Upper lobe of left lung (tissue), 6 donors: ENCODE results near the gene TRNP1. TPM values are rescaled to one million over a fixed set of nuclear protein-coding genes. Genes with fewer than 3 reads are reported as not detected.

ENCODE experiments used
- ATAC-seq, 2 donors: fragments of 200-7000 bp; cut with Tn5 transposase; one replicate each; pipeline ENCODE4 v1.9.1; 2022; ENCODE audit warnings: mild to moderate bottlenecking in 2 of 2, moderate library complexity in 2 of 2; ENCODE audit not compliant: low FRiP score in 2 of 2
- DNase-seq, 2 donors: peaks; one replicate each; pipeline ENCODE4 v3.0.0-alpha.2; 2019 to 2020
- H3K27ac ChIP-seq, 4 donors: fragments of 200-600 bp; sonication (generic); one replicate each; pipeline ENCODE4 v1.5.1; 2016 to 2019
- H3K27me3 ChIP-seq, 4 donors: fragments of 200-600 bp; sonication (generic); one replicate each; pipeline ENCODE4 v1.5.1; 2017 to 2019
- H3K36me3 ChIP-seq, 4 donors: fragments of 200-600 bp; sonication (generic); one replicate each; pipeline ENCODE4 v1.5.1; 2016 to 2019
- H3K4me1 ChIP-seq, 4 donors: fragments of 200-600 bp; sonication (generic); one replicate each; pipeline ENCODE4 v1.5.1; 2018 to 2019
- H3K4me3 ChIP-seq, 4 donors: fragments of 200-600 bp; sonication (generic); one replicate each; pipeline ENCODE4 v1.5.1; 2017 to 2019; ENCODE audit warnings: mild to moderate bottlenecking in 2 of 4, moderate library complexity in 1 of 4
- H3K9me3 ChIP-seq, 4 donors: fragments of 200-600 bp; sonication (generic); one replicate each; pipeline ENCODE4 v1.5.1; 2018 to 2019
- EP300 ChIP-seq, 4 donors: sonication (generic); formaldehyde crosslinking; IDR thresholded peaks; one replicate each; pipeline ENCODE4 v1.5.1; 2017; ENCODE audit warnings: antibody characterized with exemption in 4 of 4, control low read depth in 2 of 4
- POLR2A ChIP-seq, 4 donors: fragments of 450-650 bp; IDR thresholded peaks; one replicate each; pipeline ENCODE4 v1.5.1; 2016 to 2017; ENCODE audit warnings: antibody characterized with exemption in 4 of 4, mild to moderate bottlenecking in 2 of 4
- POLR2AphosphoS5 ChIP-seq, 2 donors: sonication (generic); formaldehyde crosslinking; IDR thresholded peaks; one replicate each; pipeline ENCODE4 v1.5.1; 2017; ENCODE audit warnings: antibody characterized with exemption in 2 of 2
- WGBS, 2 donors: methylation state at CpG; one replicate each; pipeline ENCODE4 v1.1.5; 2017 to 2018; 5-methylcytosine and 5-hydroxymethylcytosine counted together
- total RNA-seq, 6 donors: library from RNA; depleted of rRNA in 4 of 6; stranded (reverse); fragments of >200 nt in 4 of 6; gene quantifications; one replicate each; pipeline versions ENCODE4 v1.1.0 to v1.2.1, GENCODE V29; 2016 to 2021
- TF ChIP-seq, protein P1 (sequence below), 6 experiments: fragments of 450-650 bp in 4 of 6; fragments of 200-600 bp in 2 of 6; sonication (generic) in 2 of 6; IDR thresholded peaks; one replicate each; pipeline ENCODE4 v1.5.1; 2016 to 2019; ENCODE audit warnings: antibody characterized with exemption in 6 of 6
- donor health status: DM: no; HTN: no; CAD: no; lungs with moderate emphysema.
- donor health status: DM: no; HTN: yes; CAD: no; lungs with severe emphysema.

TRNP1 gene
- total RNA-seq, 6 donors from 2014 or later, result 9.1 to 38.0 (median 26.0) TPM

DNA sequence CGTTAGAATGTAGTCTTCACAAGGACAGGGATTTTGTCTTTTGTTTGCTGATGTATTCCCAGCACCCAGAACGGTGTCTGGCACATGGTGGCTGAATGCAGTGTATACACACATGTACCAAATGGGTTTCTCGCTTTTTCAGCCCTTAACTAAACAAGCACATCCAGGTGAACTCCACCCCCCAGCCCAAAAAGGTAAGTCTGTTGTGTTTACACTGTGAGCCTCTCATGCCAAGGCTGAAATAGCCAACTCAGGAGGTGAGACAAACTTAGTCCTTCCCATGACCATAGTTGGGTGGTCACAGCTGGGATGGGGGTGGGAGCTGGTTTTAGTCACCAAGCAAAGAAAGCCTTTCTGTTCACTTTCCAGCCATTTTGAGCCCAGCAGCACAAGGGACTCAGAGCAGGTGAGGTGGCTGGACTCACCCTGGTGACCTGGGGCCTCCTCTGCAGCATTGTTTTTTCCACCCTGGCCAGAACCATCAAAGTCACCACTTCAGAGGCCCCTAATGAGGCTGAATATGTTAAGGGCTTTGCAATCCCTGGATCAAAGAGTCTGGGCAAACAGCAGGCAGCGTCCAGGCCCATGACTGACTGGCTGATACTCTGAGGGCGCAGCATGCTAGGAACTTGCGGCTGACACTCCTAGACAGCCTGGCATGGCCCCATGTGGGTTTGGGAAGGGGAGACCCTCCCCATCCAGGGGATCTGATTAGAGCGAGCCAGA lies 10.4 kb downstream of the TRNP1 start:
- no peaks in the 10 kb centered on the region for H3K9me3 ChIP-seq
- TF ChIP-seq EP300 (IDR thresholded peaks at IDR 0.05) (no peak), POLR2A (IDR thresholded peaks at IDR 0.05) (no peak), POLR2AphosphoS5 (IDR thresholded peaks at IDR 0.05) (no peak)
- TF ChIP-seq, protein P1, sequence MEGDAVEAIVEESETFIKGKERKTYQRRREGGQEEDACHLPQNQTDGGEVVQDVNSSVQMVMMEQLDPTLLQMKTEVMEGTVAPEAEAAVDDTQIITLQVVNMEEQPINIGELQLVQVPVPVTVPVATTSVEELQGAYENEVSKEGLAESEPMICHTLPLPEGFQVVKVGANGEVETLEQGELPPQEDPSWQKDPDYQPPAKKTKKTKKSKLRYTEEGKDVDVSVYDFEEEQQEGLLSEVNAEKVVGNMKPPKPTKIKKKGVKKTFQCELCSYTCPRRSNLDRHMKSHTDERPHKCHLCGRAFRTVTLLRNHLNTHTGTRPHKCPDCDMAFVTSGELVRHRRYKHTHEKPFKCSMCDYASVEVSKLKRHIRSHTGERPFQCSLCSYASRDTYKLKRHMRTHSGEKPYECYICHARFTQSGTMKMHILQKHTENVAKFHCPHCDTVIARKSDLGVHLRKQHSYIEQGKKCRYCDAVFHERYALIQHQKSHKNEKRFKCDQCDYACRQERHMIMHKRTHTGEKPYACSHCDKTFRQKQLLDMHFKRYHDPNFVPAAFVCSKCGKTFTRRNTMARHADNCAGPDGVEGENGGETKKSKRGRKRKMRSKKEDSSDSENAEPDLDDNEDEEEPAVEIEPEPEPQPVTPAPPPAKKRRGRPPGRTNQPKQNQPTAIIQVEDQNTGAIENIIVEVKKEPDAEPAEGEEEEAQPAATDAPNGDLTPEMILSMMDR (IDR thresholded peaks at IDR 0.05), result no peak
- H3K27ac ChIP-seq, result peak overlapping the region; percentile 66 to 79 (median 70)
- H3K27me3 ChIP-seq, result no peaks in the 10 kb centered on the region
- ATAC-seq (no peak), DNase-seq (no peak)
- 68 to 85% methylated on average over 6 of the region's 7 CpGs for WGBS, 2 donors
- H3K36me3 ChIP-seq, result peaks cover 0 to 16% (median 4%) of the 10 kb centered on the region in 4 donors
- no peak overlapping the region for H3K4me3 ChIP-seq
- H3K4me1 ChIP-seq, result peaks cover 30 to 77% (median 60%) of the 10 kb centered on the region in 4 donors

- 51 to 67% methylated on average over 6 to 9 of the region's 10 CpGs for WGBS, 2 donors
- peaks cover 29 to 76% (median 61%) of the 10 kb centered on the region in 4 donors for H3K4me1 ChIP-seq
- DNase-seq (peak in 1 of 2 donors; percentile 76), ATAC-seq (no peak)
- no peak for TF ChIP-seq POLR2AphosphoS5 (IDR thresholded peaks at IDR 0.05)
- TF ChIP-seq EP300 (IDR thresholded peaks at IDR 0.05), result no peak
- TF ChIP-seq POLR2A (IDR thresholded peaks at IDR 0.05), result no peak
- TF ChIP-seq, protein P1 (IDR thresholded peaks at IDR 0.05), result no peak
- no peaks in the 10 kb centered on the region for H3K27me3 ChIP-seq
- peaks cover 0 to 16% (median 4%) of the 10 kb centered on the region in 4 donors for H3K36me3 ChIP-seq
- H3K27ac ChIP-seq, result peak overlapping the region; percentile 66 to 79 (median 70)
- no peak overlapping the region for H3K4me3 ChIP-seq
- H3K9me3 ChIP-seq, result no peaks in the 10 kb centered on the region
These were observed 11.1 kb downstream of the TRNP1 start for GRCh38 chr1:27004471-27005165.

GRCh38 chr1:27005166-27005530 lies 11.7 kb downstream of the TRNP1 start:
- H3K27ac ChIP-seq, result peak overlapping the region; percentile 66 to 79 (median 70)
- H3K4me1 ChIP-seq, result peaks cover 29 to 76% (median 61%) of the 10 kb centered on the region in 4 donors
- H3K9me3 ChIP-seq, result no peaks in the 10 kb centered on the region
- peaks cover 0 to 16% (median 4%) of the 10 kb centered on the region in 4 donors for H3K36me3 ChIP-seq
- TF ChIP-seq POLR2AphosphoS5 (IDR thresholded peaks at IDR 0.05) (no peak), EP300 (IDR thresholded peaks at IDR 0.05) (no peak), POLR2A (IDR thresholded peaks at IDR 0.05) (no peak)
- TF ChIP-seq, protein P1 (IDR thresholded peaks at IDR 0.05), result no peak
- WGBS, 2 donors, result 88 to 95% methylated on average over 3 of the region's 3 CpGs
- DNase-seq (no peak), ATAC-seq (no peak)
- no peak overlapping the region for H3K4me3 ChIP-seq
- no peaks in the 10 kb centered on the region for H3K27me3 ChIP-seq

DNA sequence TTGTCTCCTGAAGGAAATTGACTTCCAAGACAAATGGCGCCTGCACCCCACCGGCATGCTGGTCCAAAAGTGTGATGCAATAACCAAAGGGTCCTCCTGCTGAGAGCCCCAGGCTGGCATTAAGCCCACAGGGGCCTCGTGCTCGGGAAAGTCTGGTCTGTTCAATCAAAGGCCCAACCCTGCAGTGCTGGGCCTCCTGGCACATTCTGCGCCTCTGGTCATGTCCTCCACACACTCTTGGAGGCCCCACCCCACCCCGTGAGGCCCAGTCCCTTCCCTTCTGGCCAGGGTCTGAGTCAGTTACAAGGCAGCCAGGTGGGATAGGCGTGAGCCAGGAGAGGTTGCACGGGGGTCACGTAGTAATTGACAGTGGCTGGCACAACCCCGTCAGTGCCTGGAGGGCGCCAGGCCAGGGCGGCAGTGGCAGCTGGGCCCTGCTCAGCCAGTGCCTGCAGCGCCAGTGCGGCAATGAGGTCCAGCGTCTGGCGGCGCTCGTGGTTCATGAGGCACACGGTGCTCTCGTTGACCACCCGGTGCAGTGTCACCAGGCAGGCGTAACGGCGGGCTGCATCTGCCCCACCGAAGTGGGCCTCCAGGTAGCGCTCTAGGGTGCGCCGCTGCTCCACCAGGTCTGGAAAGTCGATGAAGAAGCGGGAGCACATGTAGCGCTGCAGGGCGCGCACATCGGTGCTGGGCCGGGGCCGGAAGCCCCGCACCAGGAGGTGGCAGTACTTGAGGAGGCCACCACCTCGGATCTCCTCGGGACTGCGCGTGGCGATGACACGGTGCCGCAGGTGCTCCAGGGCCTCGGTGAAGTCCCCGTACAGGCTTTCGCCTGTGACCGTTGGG lies 12.4 kb downstream of the TRNP1 start:
- H3K4me1 ChIP-seq, result peaks cover 24 to 79% (median 62%) of the 10 kb centered on the region in 4 donors
- 88 to 95% methylated on average over 21 to 43 of the region's 48 CpGs for WGBS, 2 donors
- ATAC-seq, result peak in 1 of 2 donors; percentile 55

More for the DNA sequence above, 12.4 kb downstream of the TRNP1 start:
- peak; percentile 9 for TF ChIP-seq POLR2AphosphoS5 (IDR thresholded peaks at IDR 0.05)
- TF ChIP-seq, protein P1 (IDR thresholded peaks at IDR 0.05), result no peak
- TF ChIP-seq EP300 (IDR thresholded peaks at IDR 0.05), result no peak
- no peak for TF ChIP-seq POLR2A (IDR thresholded peaks at IDR 0.05)
- Histone ChIP-seq H3K4me3 (no peak overlapping the region), H3K27ac (peak overlapping the region; percentile 66 to 79 (median 70)), H3K36me3 (peaks cover 0 to 16% (median 4%) of the 10 kb centered on the region in 4 donors), H3K9me3 (no peaks in the 10 kb centered on the region), H3K27me3 (no peaks in the 10 kb centered on the region)
- peak; percentile 85 to 86 for DNase-seq
